ENCODE measurements around the gene RHCE. TPM values are rescaled to one million over a fixed set of nuclear protein-coding genes. Genes with fewer than 3 reads are reported as not detected.

The RHCE gene
- total and polyA plus RNA-seq, 9 of the 15 experiments (the other 6 are each of a cell fraction or from before 2014, with no cell fraction given) = 5.4 to 31.5 (median 12.6) TPM

GRCh38 chr1:25430967-25431881, 10.6 kb upstream of the RHCE start (continued):
- peak; percentile 94 for TF ChIP-seq CTCFL (IDR thresholded peaks at IDR 0.05; ENCODE audit: borderline replicate concordance, insufficient read depth, low read depth, low read length, poor library complexity, severe bottlenecking)
- TF ChIP-seq LEF1 (IDR thresholded peaks at IDR 0.05) = no peak
- 0 out of 2 replicates have a peak, but pooled peaks have one; percentile 27 for TF ChIP-seq NR2C2 (CRISPR knock-in tag; IDR thresholded peaks at IDR 0.05)
- TF ChIP-seq NR2C2 (tag; IDR thresholded peaks at IDR 0.05) = peak; percentile 23; the same call in 1 of the 2 replicates
- TF ChIP-seq RB1 (IDR thresholded peaks at IDR 0.05; ENCODE audit: low read depth) = peak; percentile 34; the same call in 1 of the 2 replicates
- TF ChIP-seq THAP12 (CRISPR knock-in tag; IDR thresholded peaks at IDR 0.05) = peak; percentile 57; the same call in 1 of the 2 replicates
- TF ChIP-seq CCNT2 (IDR thresholded peaks at IDR 0.05; ENCODE audit: borderline replicate concordance, extremely low read depth, insufficient read length, low read depth, low read length) = peak; percentile 63
- TF ChIP-seq ILF3 (IDR thresholded peaks at IDR 0.05; ENCODE audit: borderline replicate concordance) = no peak
- TF ChIP-seq TEAD1 (CRISPR knock-in tag; IDR thresholded peaks at IDR 0.05) = peak in 1 of 2 experiments; percentile 83; a peak in 1 of 4 replicates
- TF ChIP-seq RBBP5 (IDR thresholded peaks at IDR 0.05; ENCODE audit: borderline replicate concordance, insufficient read depth, low read length, poor library complexity, severe bottlenecking) = peak; percentile 87
- TF ChIP-seq FOXP1 (CRISPR knock-in tag; IDR thresholded peaks at IDR 0.05) = 0 out of 2 replicates have a peak, but pooled peaks have one; percentile 66
- no peak for TF ChIP-seq FUS (optimal IDR thresholded peaks at IDR 0.05; ENCODE audit: low read depth, low read length)
- TF ChIP-seq ZNF644 (tag; IDR thresholded peaks at IDR 0.05; ENCODE audit: low read depth) = no peak
- no peak for TF ChIP-seq ATF4 (CRISPR knock-in tag; IDR thresholded peaks at IDR 0.05)
- 0 out of 2 replicates have a peak, but pooled peaks have one; percentile 22 for TF ChIP-seq ZBTB33 (CRISPR knock-in tag; IDR thresholded peaks at IDR 0.05)

Data from K562 (cell line).